Adipose tissue (tissue), 3 donors: ENCODE results near the gene CHSY3. TPM values are rescaled to one million over a fixed set of nuclear protein-coding genes. Genes with fewer than 3 reads are reported as not detected.

Source experiments
- H3K27ac ChIP-seq: one replicate; pipeline ENCODE4 v1.5.1; 2013; ENCODE audit warnings: low read depth, low read length
- WGBS, 3 donors: extraction: QIAGEN DNeasy Blood & Tissue Kit; methylation state at CpG; one replicate each; pipeline ENCODE4 v1.1.7; 2013; 5-methylcytosine and 5-hydroxymethylcytosine counted together
- polyA plus RNA-seq, 3 donors: library from polyadenylated mRNA; stranded (reverse); fragments of 200-250 nt; gene quantifications; one replicate each; pipeline ENCODE4 v1.2.3, GENCODE V29; 2013
- donor health status: healthy with polysubstance abuse.
- donor health status: Bipolar disorder and iron deficiency.
- donor health status: healthy.

CHSY3 gene
- polyA plus RNA-seq, 3 donors, result 0.22 to 2.9 (median 0.36) TPM

GRCh38 chr5:129938077-129938476, 33.8 kb downstream of the CHSY3 start:
- 84 to 91% (median 88%) methylated on average over 3 of the region's 3 CpGs for WGBS, 3 donors
- no peak overlapping the region for H3K27ac ChIP-seq

- no peak overlapping the region for H3K27ac ChIP-seq
- WGBS, 3 donors, result 2 to 89% (median 37%) methylated on average over 1 of the region's 1 CpG
Measured at GRCh38 chr5:129943936-129944335, 39.7 kb downstream of the CHSY3 start.

- H3K27ac ChIP-seq, result no peak overlapping the region
Measured at GRCh38 chr5:129945028-129945427, 40.8 kb downstream of the CHSY3 start.

- no peak overlapping the region for H3K27ac ChIP-seq
- 87 to 92% (median 89%) methylated on average over 1 of the region's 1 CpG for WGBS, 3 donors
Measured at GRCh38 chr5:129945774-129946270, 41.6 kb downstream of the CHSY3 start.

GRCh38 chr5:129951039-129951438, 46.8 kb downstream of the CHSY3 start:
- 13 to 43% (median 20%) methylated on average over 2 of the region's 2 CpGs for WGBS, 3 donors
- H3K27ac ChIP-seq, result no peak overlapping the region

GRCh38 chr5:129958581-129958980, 54.3 kb downstream of the CHSY3 start:
- no peak overlapping the region for H3K27ac ChIP-seq

- 79 to 81% (median 81%) methylated on average over 6 of the region's 6 CpGs for WGBS, 3 donors
- no peak overlapping the region for H3K27ac ChIP-seq
Measured at GRCh38 chr5:129960831-129961230, 56.6 kb downstream of the CHSY3 start.

GRCh38 chr5:129962506-129962905, 58.2 kb downstream of the CHSY3 start:
- H3K27ac ChIP-seq, result no peak overlapping the region
- WGBS, 3 donors, result 86 to 94% (median 90%) methylated on average over 1 of the region's 1 CpG

- H3K27ac ChIP-seq, result no peak overlapping the region
- 40 to 58% (median 50%) methylated on average over 3 of the region's 3 CpGs for WGBS, 3 donors
Measured at GRCh38 chr5:129963359-129963758, 59.1 kb downstream of the CHSY3 start.

GRCh38 chr5:129966071-129966470, 61.8 kb downstream of the CHSY3 start:
- no peak overlapping the region for H3K27ac ChIP-seq
- WGBS, 3 donors, result 65 to 79% (median 73%) methylated on average over 2 of the region's 2 CpGs

GRCh38 chr5:129971714-129972113, 67.4 kb downstream of the CHSY3 start:
- H3K27ac ChIP-seq, result no peak overlapping the region

- no peak overlapping the region for H3K27ac ChIP-seq
Measured at GRCh38 chr5:129972465-129973141, 68.3 kb downstream of the CHSY3 start.

- no peak overlapping the region for H3K27ac ChIP-seq
- 75 to 95% (median 86%) methylated on average over 2 of the region's 2 CpGs for WGBS, 3 donors
Measured at GRCh38 chr5:129973716-129974426, 69.6 kb downstream of the CHSY3 start.

GRCh38 chr5:129977810-129978209, 73.5 kb downstream of the CHSY3 start:
- H3K27ac ChIP-seq, result no peak overlapping the region

- H3K27ac ChIP-seq, result no peak overlapping the region
- 73 to 90% (median 82%) methylated on average over 1 of the region's 1 CpG for WGBS, 3 donors
Measured at GRCh38 chr5:129978270-129978669, 74.0 kb downstream of the CHSY3 start.

GRCh38 chr5:129988453-129988852, 84.2 kb downstream of the CHSY3 start:
- H3K27ac ChIP-seq, result no peak overlapping the region

- 73 to 85% (median 84%) methylated on average over 3 of the region's 3 CpGs for WGBS, 3 donors
- no peak overlapping the region for H3K27ac ChIP-seq
Measured at GRCh38 chr5:129991780-129992179, 87.5 kb downstream of the CHSY3 start.

GRCh38 chr5:129996896-129997295, 92.6 kb downstream of the CHSY3 start:
- no peak overlapping the region for H3K27ac ChIP-seq

- 72 to 89% (median 88%) methylated on average over 4 of the region's 4 CpGs for WGBS, 3 donors
- H3K27ac ChIP-seq, result no peak overlapping the region
Measured at GRCh38 chr5:130000460-130000859, 96.2 kb downstream of the CHSY3 start.

- no peak overlapping the region for H3K27ac ChIP-seq
- whole genome bisulfite sequencing, 3 donors, result 84 to 90% (median 88%) methylated on average over 3 of the region's 3 CpGs
Measured at GRCh38 chr5:130002183-130002582, 97.9 kb downstream of the CHSY3 start.
